ENCODE results near the gene TTL. TPM values are rescaled to one million over a fixed set of nuclear protein-coding genes. Genes with fewer than 3 reads are reported as not detected.
"Not testable (repeated sequence)": the region's sequence is repeated elsewhere in the genome, so short reads cannot be mapped to it uniquely, and the experiment has no call there.

The TTL gene
- total RNA-seq, 1 donor = 15.1 TPM

- no peak for DNase-seq (ENCODE audit: low read depth in 2 of 3, low spot score in 2 of 3)
These were observed 37.5 kb downstream of the TTL start for GRCh38 chr2:112519506-112519905.

DNA sequence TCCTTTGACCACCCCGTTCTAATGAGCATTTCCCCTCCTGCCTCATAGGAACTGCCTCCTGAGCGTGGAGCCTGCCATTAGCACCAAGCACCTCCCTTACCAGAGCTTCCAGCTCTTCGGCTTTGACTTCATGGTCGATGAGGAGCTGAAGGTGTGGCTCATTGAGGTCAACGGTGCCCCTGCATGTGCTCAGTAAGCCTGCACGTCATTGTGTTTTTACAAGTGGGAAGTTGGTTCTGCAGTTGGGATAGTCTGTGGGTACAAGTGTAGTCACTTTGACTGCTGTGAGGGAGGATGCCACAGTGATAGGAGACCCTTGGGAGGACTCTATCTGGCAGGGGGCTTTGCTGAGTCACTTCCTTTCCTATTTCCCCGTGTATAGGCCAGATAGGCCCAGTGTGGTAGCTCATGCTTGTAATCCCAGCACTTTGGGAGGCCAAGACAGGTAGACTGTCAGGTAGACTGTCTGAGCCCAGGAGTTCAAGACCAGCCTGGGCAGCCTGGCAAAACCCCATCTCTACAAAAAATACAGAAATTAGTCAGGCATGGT, 38.4 kb downstream of the TTL start:
- DNase-seq (ENCODE audit: low read depth in 2 of 3, low spot score in 2 of 3) = peak in 1 of 3 donors; percentile 21

GRCh38 chr2:112523291-112523777, 41.4 kb downstream of the TTL start:
- DNase-seq (ENCODE audit: low read depth in 2 of 3, low spot score in 2 of 3) = no peak

- DNase-seq (ENCODE audit: low read depth in 2 of 3, low spot score in 2 of 3) = not testable (repeated sequence)
These were observed 42.3 kb downstream of the TTL start for GRCh38 chr2:112524276-112524675.

GRCh38 chr2:112528541-112528940, 46.6 kb downstream of the TTL start:
- DNase-seq (ENCODE audit: low read depth in 2 of 3, low spot score in 2 of 3) = no peak

- DNase-seq (ENCODE audit: low read depth in 2 of 3, low spot score in 2 of 3) = no peak
These were observed 47.8 kb downstream of the TTL start for GRCh38 chr2:112529757-112530156.

DNA sequence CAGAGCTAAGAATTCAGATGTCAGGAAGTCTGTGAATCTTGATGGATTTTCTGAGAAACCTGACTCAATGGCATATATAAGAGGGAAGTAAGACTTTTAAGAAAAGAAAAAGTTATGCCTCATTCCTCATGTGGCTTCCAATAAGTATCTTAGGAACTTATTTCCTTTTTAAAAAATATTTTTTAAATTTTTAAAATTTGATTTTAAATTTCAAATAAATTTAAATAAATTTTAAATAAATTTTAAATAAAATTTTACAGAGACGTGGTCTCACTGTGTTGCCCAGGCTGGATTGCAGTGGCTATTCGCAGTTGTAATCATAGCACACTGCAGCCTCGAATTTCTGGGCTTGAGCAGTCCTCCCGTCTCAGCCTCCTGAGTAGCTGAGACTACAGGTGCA, 48.8 kb downstream of the TTL start:
- no peak for DNase-seq (ENCODE audit: low read depth in 2 of 3, low spot score in 2 of 3)

DNA sequence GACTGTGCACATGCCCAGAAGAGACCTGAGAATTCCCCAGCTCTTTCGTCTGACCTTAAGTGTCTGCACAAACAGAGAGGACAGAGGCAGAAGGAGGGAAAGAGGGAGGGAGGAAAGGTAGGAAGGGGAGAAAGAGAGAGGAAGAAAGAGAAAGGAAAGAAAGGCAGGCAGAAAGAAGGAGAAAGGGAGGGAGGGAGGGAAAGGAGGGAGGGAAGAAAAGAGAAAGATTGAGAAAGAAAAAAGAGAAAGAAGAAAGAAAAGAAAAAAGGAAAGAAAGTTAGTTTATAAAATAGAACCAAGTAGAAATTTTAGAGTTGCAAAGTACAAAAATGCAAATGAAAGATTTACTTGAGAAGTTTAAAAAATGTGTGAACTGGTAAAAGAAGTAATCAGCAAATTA, 52.9 kb downstream of the TTL start:
- no peak for DNase-seq (ENCODE audit: low read depth in 2 of 3, low spot score in 2 of 3)

- not testable (repeated sequence) for DNase-seq (ENCODE audit: low read depth in 2 of 3, low spot score in 2 of 3)
These were observed 54.7 kb downstream of the TTL start for GRCh38 chr2:112536665-112537064.

- no peak for DNase-seq (ENCODE audit: low read depth in 2 of 3, low spot score in 2 of 3)
These were observed 57.4 kb downstream of the TTL start for GRCh38 chr2:112539306-112539705.

DNA sequence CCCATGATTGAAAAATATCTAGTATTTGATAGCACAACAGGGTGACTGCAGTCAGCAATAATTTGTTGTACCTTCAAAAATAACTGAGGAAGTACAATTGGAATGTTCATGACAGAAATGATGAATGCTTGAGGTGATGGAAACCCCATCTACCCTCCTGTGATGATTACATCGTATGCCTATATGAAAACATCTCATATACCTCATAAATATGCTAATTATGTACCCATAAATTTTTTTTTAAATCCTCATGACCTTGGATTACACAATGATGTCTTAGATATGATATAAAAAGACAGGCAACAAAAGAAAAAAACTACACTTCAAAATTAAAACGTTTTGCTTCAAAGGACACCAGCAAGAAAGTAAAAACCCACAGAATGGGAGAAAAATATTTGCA, 59.0 kb downstream of the TTL start:
- DNase-seq (ENCODE audit: low read depth in 2 of 3, low spot score in 2 of 3) = no peak

DNA sequence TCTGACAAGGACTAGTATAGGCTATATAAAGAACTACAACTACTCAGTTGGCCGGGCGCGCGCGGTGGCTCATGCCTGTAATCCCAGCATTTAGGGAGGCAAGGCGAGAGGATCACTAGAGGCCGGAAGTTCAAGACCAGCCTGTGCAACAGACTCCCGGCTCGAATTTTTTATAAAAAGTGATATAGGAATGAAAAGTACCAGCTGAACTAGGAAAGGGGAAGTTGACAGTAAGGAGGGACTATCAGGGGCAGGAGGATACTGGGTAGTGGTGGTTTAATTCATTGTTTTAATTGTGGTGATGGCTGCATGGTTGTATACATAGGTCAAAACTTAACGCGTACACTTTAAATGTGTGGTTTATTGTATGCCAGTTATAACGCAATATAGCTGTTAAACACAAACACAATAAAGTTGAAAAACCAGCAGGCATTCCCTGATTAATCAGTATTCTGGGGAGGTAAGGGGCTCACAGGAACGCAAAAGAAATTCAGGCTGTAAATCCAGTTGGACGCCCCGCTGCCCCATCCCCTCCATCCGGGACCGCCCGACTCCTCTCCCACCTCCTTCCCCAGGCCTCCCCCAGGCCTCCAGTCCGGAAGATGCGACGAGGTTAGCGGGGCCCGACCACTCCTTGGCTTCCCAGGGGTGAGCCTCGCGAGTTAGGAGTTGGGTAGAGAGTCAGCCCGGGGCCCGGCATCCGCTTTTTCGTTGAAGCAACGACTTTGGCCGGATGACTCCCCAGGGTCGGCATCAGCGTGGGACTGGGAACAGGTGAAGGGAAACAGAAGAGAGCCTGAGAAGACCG, 59.6 kb downstream of the TTL start:
- peak in 2 of 3 donors; percentile 38 to 82 for DNase-seq (ENCODE audit: low read depth in 2 of 3, low spot score in 2 of 3)

DNA sequence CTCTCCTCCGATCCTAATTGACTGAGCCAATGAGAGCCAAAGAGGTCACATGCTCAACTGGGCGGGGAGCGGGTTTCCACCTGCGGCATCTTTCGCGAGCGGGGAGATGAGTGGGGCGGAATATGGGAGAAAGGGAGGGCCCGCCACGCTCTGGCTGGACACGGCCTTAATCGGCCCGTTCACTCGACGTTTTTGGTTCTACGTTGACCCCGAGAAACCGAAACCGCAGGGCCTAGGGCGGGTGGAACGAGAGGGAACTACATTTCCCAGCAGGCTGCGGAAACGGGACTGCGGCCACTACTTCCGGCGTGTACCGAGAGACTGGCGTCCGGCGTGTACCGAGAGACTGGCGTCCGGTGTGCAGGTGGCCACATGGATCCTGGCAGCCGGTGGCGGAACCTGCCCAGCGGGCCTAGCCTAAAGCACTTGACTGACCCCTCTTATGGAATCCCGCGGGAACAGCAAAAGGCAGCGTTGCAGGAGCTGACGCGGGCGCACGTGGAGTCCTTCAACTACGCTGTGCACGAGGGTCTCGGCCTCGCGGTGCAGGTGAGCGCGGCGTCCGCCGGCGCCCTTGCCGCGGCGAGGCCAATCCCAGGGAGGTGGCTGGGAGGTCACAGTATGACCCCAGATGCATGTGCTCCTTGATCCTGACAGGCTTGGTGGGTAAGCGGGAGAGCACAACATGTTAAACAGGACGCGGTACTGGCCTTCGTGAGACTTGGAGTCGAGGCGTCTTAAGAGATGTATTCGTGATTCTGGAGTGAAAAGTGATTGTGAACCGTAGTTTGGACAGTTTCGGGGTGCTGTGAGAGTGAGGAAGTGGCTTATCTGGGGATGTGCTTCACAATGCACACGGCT, 60.4 kb downstream of the TTL start, which contains the start of gene POLR1B:
POLR1B (plus strand) TSS at position 343 of the 861 bp plus-strand sequence; CDS start at position 373, 30 bp downstream.
- peak; percentile 62 to 82 (median 80) for DNase-seq (ENCODE audit: low read depth in 2 of 3, low spot score in 2 of 3)

GRCh38 chr2:112542984-112543661, 61.2 kb downstream of the TTL start:
- no peak for DNase-seq (ENCODE audit: low read depth in 2 of 3, low spot score in 2 of 3)

DNA sequence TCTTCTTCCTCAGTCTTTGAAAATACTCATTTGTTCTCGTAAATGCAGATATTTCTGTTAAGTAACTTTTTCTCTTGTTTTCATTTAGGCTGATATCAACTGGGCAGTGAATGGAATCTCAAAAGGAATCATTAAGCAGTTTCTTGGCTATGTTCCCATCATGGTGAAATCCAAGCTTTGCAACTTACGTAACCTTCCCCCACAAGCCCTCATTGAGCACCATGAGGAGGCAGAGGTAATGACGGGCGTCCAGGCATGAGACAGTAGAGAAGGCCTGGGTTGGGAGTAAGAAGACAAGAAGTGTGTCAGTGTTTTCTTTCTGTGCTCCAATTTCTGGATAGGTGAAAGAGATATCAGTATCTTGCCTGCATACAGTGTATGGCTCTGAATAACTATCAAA, 65.4 kb downstream of the TTL start:
- DNase-seq (ENCODE audit: low read depth in 2 of 3, low spot score in 2 of 3) = no peak

GRCh38 chr2:112548980-112549379, 67.0 kb downstream of the TTL start:
- no peak for DNase-seq (ENCODE audit: low read depth in 2 of 3, low spot score in 2 of 3)

- no peak for DNase-seq (ENCODE audit: low read depth in 2 of 3, low spot score in 2 of 3)
These were observed 84.1 kb downstream of the TTL start for GRCh38 chr2:112566104-112566503.

DNA sequence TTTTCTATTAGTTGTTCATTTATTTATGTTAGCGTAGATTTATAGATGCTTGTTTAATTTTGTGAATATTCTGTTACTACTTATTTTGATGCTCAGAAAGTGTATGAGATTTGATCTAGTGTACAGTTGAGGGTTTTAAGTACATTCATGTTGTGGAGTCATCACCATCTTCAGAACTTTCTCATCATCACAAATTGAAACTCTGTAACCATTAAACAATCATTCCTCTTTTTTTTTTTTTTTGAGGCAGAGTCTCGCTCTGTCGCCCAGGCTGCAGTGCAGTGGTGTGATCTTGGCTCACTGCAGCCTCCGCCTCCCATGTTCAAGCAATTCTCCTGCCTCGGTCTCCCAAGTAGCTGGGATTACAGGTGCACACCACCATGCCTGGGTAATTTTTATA, 84.6 kb downstream of the TTL start:
- DNase-seq (ENCODE audit: low read depth in 2 of 3, low spot score in 2 of 3) = not testable (repeated sequence)

GRCh38 chr2:112572005-112572404, 90.0 kb downstream of the TTL start:
- DNase-seq (ENCODE audit: low read depth in 2 of 3, low spot score in 2 of 3) = no peak

DNA sequence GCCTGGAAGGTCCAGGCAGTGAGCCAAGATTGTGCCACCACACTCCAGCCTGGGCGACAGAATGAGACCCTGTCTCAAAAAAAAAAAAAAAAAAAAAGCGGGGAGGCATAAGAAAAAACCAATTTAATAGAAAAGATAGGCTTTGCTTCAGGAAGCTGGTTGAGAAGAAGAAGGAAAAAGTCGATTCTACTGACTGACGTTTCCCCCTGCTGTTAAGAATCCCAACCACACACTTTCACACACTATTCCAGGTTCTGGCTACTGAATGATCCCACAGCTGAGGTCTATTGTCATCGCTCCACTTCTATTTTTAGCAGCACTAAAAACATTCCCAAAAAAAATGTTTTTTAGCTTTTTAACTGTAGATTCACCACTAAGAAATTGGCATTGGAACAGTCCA, 95.8 kb downstream of the TTL start:
- DNase-seq (ENCODE audit: low read depth in 2 of 3, low spot score in 2 of 3) = no peak

DNA sequence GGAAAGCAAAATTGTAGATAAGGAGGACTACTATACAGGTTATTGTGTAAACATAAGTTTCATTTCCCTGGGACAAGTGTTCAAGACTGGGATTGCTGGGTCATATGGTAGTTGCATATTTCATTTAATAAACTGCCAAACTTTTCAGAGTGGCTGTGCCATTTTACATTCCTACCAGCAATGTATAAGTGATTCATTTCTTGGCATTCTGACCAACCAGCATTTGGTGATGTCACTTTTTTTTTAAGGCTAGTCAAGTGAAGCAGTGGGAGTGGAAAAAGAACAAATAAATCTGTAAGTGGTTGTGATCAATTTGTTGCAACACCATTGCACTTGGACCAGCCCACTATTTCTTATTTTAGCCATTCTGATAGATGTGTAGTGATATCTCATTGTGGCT, 97.3 kb downstream of the TTL start:
- no peak for DNase-seq (ENCODE audit: low read depth in 2 of 3, low spot score in 2 of 3)
